ENCODE data around the gene RHBDF1.
A peak's percentile ranks its signal among the peaks of the same experiment; 100 is the strongest.

The RHBDF1 gene

GRCh38 chr16:72561-73548, at the start of gene RHBDF1:
Gene RHBDF1 (minus strand): TSS chr16:72631. CDS start chr16:65015, 7,616 bp downstream.
- FAIRE-seq (no peak), DNase-seq (ENCODE audit: low spot score) (peak; percentile 31)

GRCh38 chr16:120756-121155, 48.3 kb upstream of the RHBDF1 start:
- no peak for DNase-seq (ENCODE audit: low spot score)
- no peak for FAIRE-seq

GRCh38 chr16:119835-120491, 47.5 kb upstream of the RHBDF1 start:
- FAIRE-seq (no peak), DNase-seq (ENCODE audit: low spot score) (no peak)

- FAIRE-seq (no peak), DNase-seq (ENCODE audit: low spot score) (no peak)
Observed at GRCh38 chr16:119295-119694, 46.9 kb upstream of the RHBDF1 start.

GRCh38 chr16:118857-119256, 46.4 kb upstream of the RHBDF1 start:
- DNase-seq (ENCODE audit: low spot score) (no peak), FAIRE-seq (no peak)

GRCh38 chr16:117379-118365, 45.2 kb upstream of the RHBDF1 start:
- peak; percentile 36 for DNase-seq (ENCODE audit: low spot score)
- no peak for FAIRE-seq

GRCh38 chr16:116015-116414, 43.6 kb upstream of the RHBDF1 start:
- no peak for FAIRE-seq
- DNase-seq (ENCODE audit: low spot score): no peak

- no peak for DNase-seq (ENCODE audit: low spot score)
- FAIRE-seq: no peak
Observed at GRCh38 chr16:114327-114726, 41.9 kb upstream of the RHBDF1 start.

GRCh38 chr16:112153-112840, 39.9 kb upstream of the RHBDF1 start:
- no peak for DNase-seq (ENCODE audit: low spot score)
- no peak for FAIRE-seq

GRCh38 chr16:106623-107324, 34.3 kb upstream of the RHBDF1 start:
- DNase-seq (ENCODE audit: low spot score): peak; percentile 57
- no peak for FAIRE-seq

GRCh38 chr16:105521-105920, 33.1 kb upstream of the RHBDF1 start:
- no peak for DNase-seq (ENCODE audit: low spot score)
- no peak for FAIRE-seq

- no peak for DNase-seq (ENCODE audit: low spot score)
- no peak for FAIRE-seq
Observed at GRCh38 chr16:104928-105327, 32.5 kb upstream of the RHBDF1 start.

GRCh38 chr16:104355-104754, 31.9 kb upstream of the RHBDF1 start:
- no peak for DNase-seq (ENCODE audit: low spot score)
- FAIRE-seq: no peak

- FAIRE-seq (no peak), DNase-seq (ENCODE audit: low spot score) (no peak)
Observed at GRCh38 chr16:102060-102855, 29.8 kb upstream of the RHBDF1 start.

GRCh38 chr16:101586-101985, 29.2 kb upstream of the RHBDF1 start:
- FAIRE-seq: no peak
- DNase-seq (ENCODE audit: low spot score): no peak

- DNase-seq (ENCODE audit: low spot score): no peak
- no peak for FAIRE-seq
Observed at GRCh38 chr16:100989-101388, 28.6 kb upstream of the RHBDF1 start.

- FAIRE-seq (no peak), DNase-seq (ENCODE audit: low spot score) (no peak)
Observed at GRCh38 chr16:97822-98221, 25.4 kb upstream of the RHBDF1 start.

- FAIRE-seq: peak; percentile 42
- peak; percentile 74 for DNase-seq (ENCODE audit: low spot score)
Observed at GRCh38 chr16:96935-97381, 24.5 kb upstream of the RHBDF1 start.

GRCh38 chr16:94918-95265, 22.5 kb upstream of the RHBDF1 start:
- no peak for DNase-seq (ENCODE audit: low spot score)
- FAIRE-seq: no peak

Data from RCC 7860 (cell line).